Measurements from ENCODE around the gene PIBF1.
"Not testable (repeated sequence)": the region's sequence is repeated elsewhere in the genome, so short reads cannot be mapped to it uniquely, and the experiment has no call there.

Gene PIBF1

DNA sequence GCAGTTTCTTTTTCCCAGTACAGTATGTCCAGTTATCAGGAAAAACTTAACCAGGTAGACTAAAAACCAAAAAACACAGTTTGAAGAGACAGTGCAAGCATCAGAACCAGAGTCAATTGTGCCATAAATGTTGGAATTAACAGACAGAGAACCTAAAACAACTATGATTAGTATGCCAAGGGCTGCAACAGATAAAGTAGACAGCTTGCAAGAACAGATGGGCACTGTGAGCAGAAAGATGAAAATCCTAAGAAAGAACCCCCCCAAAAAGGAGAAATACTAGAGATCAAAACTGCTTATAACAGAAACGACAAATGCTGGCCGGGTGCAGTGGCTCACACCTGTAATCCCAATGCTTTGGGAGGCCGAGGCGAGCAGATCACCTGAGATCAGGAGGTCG lies 229.8 kb downstream of the PIBF1 start:
- no peak for DNase-seq (ENCODE audit: low spot score)

DNA sequence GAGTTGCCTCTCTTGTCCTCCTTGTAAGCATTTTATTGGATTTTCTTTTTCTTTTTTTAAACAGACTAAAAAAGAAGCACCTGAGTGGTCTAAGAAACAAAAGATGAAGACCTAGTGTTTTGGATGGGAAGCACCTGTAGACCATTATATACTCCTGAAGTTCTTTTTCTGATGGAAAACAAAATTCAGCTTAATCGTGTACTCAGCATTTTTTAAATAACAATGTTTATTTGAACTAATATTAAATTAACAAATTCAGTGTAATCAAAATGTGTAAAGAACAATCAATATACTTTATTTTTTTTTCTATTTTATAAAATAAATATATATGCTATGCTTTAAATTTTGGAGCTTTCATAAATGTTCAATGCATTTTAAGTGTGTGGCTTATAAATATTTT lies 233.9 kb downstream of the PIBF1 start:
- DNase-seq (ENCODE audit: low spot score), result no peak

DNA sequence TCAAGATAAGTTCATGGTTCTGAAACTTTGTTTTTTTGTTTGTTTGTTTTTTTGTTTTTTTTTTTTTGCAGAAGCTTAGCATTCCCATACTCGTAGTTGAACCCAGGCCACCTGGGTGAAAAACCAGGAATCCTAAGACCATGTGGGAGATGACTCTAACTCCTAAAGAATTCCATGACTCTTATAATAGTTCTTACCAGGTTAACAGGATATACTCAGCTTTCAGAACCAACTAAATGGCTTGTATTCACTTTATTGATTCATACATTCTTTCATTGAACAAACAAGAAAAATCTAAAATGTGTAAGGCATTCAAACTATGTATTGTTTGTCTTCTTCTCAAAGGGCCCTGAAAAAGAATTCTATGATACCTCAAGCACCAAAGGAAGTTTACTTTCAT lies 236.4 kb downstream of the PIBF1 start:
- no peak for DNase-seq (ENCODE audit: low spot score)

DNA sequence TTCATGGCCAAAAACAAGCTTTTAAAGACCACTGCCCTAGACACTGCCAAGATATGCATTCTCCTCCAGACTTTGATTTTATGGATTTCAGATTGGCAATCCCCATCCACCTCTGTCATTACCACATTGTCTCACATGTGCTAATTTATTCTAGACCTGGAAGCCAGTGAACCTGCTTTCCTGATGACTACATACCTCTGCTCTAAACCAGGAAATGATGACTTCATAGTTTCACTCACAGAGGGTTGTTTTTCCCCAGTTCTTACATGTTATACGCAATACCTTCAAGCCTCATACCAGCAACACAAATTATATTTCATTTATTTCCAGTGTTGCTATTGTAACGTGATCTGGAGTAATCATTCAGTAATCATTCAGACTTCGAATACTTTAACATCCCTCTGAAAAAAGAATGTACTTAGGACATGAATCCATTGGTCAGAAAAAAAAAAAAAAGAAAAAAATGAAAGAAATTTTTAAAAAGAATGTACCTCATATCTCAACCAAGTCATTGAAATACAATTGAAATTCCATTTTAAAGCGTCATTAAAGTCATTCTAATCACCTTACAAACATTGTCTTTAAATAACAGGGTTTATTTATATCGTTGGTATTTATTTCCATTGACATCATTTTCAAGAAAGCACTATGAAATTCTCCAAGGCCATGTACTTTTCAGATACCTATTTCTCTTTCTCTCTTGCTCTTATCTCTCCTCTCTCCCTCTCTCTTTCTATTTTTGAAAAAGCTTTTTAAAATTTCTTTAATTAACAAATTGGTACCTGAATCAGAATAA lies 243.5 kb downstream of the PIBF1 start:
- no peak for DNase-seq (ENCODE audit: low spot score)

DNA sequence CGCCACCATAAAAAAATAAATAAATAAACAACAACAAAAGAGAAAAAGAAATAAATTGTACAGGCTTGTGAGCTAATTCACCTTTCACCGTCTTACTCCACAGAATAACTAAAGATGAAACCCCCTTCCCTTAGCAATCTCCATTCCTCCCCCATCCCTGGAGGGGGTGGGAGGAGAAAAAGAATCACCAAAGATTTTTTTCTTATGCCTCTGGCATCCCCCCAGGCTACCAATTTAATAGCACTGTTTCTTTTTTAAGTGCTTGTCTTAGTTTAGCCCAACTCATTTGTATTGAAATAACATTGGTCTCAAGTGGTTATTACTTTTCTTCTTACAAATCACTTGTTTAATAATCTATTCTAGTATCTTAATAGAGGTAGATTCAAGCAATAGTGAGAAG lies 253.0 kb downstream of the PIBF1 start:
- no peak for DNase-seq (ENCODE audit: low spot score)

DNA sequence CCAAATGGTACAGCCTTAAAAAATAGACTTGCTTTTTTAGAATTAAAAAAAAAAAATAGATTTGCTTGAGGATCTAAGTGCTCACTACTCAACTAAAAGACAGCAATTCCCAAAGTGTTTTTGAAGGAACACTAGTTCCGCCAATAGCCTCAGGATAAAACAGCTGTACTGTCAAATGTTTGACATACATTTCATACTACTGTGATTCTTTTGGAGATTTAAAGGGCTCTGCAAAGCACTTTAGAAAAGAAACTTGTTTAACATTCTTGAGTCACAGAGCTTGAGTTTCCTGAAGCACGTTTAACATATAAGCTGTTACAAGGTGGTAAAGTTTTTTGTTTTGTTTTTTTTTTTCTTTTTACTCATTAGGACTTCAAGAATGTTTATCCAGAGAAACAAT lies 253.7 kb downstream of the PIBF1 start:
- DNase-seq (ENCODE audit: low spot score), result no peak

DNA sequence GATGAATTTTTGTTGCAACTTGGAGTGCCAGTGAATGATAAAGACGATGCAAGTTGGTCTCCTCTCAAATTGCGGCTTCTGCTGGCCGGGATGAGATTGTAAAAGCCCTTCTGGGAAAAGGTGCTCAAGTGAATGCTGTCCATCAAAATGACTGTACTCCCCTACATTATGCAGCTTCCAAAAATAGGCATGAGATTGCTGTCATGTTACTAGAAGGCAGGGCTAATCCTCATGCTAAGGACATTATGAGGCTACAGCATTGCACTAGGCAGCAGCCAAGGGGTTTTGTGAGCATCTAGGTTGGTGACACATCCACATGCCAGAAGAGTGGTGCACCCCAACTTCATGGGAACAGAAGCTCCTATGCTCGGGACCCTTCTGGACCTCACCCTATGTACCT lies 254.6 kb downstream of the PIBF1 start:
- DNase-seq (ENCODE audit: low spot score), result no peak

DNA sequence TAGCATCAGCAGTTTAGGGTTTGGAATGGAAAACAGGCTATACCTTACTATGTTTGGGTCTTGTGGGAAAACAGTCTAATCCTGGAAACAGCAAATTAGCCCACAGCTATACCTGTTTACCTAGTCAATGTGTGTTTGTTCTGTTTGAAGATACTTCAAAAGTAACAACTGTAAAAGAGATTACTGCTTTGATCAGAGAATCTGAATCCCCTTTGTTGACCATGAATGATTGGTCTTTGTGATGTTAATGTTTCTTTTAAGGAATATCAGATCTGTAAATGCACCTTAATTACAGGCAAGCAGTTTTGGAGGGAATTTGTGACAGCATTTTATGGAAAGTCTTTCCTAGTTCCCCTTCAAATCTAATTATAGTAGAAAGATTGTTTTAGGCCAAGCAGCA lies 256.1 kb downstream of the PIBF1 start:
- DNase-seq (ENCODE audit: low spot score), result no peak

DNA sequence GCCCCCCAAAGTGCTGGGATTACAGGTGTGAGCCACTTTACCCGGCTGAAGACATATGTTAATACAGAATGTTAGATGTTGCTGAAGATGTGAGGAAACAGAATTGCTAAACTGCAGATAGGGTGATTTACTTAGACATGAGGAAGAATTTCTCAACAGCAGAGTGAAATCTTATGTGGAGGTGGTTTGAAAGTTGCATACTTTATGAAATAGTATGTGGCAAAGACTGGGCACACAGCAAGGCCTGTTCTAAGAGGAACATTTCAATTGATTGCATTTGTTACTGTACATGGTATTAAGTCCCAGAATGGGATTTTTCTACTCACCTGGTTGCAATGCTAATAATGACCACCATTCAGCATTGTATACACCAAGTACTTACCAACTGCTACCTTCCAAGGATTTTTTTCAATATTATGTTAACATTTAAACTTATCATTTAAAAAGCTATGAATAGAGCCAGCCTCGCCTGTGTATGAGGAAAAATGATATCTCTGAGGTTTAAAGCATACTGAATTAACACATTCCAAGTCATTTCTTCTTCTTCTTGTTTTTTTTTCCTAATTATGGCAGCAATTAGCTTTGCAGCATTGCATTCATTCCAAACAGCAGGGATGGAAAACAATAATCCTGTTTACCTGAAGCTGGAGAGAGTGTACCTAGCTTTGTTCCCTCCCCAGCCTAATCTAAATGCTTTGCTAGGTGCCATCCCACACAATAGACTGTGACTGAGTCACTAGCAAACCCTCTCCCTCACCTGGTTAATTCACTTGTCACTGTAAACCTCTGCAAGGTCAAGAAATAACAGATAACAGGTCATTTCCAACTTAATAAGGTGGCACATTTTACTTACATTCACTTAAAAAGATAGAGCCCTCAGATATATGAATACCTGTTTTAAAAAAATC lies 257.5 kb downstream of the PIBF1 start:
- DNase-seq (ENCODE audit: low spot score), result no peak

DNA sequence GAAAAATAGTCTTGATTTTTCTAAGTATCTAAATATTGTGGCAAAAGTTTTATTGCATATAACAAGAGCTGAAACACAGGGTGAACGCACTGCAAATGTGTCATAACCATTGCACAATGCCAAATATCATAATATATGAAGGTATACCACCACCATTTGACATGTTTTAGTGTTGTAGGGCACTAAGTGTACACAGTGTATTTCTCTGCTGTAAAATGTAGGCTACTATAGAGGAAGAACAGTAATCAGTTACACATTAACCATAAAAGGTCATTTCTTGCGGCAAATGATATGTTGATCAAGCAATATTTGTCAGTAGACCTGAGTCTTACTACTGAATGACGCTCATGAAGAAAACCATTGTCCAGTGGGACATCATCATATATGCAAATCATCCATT lies 258.6 kb downstream of the PIBF1 start:
- DNase-seq (ENCODE audit: low spot score), result no peak

DNA sequence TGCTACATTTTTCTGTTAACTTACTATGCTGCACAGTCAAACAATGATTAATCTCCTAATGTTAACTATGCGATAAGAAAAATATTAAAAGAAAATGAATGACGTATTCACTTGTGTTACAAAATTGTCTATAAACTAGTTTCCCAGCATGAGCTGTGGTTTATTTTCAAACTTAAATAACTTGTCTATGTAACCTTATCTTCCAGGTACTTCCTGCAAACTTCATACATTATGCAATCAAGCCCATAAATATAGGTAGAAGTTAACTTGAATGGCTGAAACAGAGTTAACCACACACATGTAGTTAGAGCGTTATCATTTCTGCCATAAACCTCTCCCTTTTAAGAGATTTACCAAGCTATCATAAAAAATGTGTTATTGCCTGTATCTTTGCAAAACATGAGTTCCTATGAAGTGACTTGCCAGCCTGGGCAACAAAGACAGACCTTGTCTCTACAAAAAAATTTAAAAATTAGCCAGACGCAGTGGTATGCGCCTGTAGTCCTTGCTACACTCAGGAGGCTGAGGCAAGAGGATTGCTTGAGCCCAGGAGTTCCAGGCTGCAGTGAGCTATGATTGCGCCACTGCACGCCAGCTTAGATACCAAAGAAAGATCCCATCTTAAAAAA lies 259.1 kb downstream of the PIBF1 start:
- no peak for DNase-seq (ENCODE audit: low spot score)

DNA sequence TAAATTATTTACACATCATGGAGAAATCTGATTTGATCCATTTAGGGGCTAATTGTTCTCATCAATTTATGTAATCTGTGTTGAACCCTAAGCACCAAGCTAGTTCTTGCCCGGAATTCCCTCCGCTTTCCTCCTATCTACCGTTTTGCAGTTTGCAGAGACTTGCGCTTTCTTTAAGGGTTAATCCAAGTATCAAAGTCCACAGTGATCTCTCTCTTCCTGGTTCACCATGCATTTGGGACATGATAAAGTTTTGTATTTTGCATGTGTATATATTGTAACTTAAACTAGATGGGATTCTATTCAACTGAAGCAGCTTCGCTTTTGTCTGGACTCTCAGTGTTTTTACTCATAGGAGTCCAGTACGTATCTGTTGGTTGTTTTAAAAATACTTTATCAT lies 263.1 kb downstream of the PIBF1 start:
- no peak for DNase-seq (ENCODE audit: low spot score)

DNA sequence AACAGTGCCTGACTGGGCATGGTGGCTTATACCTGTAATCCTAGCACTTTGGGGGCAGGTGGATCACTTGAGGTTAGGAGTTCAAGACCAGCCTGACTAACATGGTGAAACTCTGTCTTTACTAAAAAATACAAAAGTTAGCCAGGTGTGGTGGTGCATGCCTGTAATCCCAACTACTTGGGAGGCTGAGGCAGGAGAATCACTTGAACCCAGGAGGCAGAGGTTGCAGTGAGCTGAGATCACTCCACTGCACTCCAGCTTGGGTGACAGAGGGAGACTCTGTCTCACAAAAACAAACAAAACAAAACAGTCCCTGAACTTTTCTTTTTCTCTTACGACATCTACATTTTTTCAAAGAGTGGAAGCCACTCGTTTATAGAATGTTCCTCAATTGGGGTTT lies 266.7 kb downstream of the PIBF1 start:
- DNase-seq (ENCODE audit: low spot score), result not testable (repeated sequence)

DNA sequence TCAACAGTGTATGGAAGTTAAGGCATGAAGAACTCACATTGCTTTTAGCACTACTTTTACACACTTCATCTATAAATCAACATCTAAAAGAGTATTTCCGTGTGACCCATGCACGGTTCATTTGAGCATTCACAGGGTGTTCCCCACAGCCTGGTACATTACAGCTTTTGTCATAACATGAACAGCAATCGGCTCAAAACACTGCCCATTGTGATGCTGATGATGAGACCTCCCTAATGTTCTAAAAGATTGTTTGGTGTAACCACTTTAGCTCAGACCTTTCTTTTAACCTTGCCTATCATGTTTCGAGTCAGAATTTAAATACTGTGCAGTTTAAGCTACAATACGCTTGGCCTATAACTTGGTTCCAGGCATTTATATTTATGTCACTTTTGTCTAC lies 272.8 kb downstream of the PIBF1 start:
- no peak for DNase-seq (ENCODE audit: low spot score)

DNA sequence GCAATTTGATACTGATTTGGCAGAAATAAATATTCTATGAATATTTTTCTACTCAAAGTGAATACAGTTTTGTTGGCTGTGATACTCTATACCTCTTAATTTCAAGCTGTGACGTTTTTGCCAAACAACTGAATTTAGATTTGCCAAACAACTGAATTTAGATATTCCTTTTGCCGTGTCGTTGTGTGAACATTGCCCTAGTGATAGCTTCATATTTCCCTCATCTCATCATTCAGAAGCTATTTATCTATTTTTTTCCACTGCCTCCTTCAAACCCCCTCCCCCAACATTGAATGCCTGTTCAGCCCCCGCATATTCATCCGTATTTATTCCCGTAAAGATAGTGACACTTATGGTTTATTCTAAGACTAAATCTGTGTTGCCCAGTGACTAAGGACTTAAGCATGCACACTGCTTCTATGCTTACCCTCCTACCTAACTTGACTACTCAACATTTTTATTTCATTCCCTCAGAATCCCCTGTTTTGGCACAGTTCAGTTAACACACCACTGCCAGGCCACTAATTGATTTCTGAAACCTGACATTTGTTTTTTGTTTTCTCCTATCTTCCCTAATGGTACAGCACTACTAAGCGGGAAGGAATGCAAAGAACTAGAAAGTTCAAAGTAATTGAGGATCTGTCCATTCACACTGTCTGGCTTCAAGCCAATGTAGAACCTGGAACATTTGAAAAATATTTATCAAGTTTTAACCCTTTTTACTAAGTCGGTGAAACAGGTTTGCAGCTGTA lies 274.1 kb downstream of the PIBF1 start:
- no peak for DNase-seq (ENCODE audit: low spot score)

DNA sequence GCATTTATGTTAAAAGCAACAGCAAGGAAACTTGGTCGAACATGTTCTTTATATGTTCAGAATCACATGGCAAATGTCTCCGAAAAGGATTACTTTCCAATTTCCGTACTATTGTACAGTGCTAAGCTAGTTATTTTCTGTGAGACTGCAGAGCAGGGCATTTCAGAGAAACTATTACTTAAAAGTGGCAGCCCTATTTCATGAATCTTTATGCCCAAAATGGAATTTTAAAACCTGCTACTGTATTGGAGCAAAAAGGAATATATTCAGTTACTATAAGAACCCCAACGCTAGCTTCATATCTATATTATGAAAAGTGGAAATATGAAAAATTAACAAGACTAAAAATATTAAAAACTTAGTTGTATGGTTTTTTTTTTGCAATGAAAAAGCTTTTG lies 274.6 kb downstream of the PIBF1 start:
- DNase-seq (ENCODE audit: low spot score), result no peak

DNA sequence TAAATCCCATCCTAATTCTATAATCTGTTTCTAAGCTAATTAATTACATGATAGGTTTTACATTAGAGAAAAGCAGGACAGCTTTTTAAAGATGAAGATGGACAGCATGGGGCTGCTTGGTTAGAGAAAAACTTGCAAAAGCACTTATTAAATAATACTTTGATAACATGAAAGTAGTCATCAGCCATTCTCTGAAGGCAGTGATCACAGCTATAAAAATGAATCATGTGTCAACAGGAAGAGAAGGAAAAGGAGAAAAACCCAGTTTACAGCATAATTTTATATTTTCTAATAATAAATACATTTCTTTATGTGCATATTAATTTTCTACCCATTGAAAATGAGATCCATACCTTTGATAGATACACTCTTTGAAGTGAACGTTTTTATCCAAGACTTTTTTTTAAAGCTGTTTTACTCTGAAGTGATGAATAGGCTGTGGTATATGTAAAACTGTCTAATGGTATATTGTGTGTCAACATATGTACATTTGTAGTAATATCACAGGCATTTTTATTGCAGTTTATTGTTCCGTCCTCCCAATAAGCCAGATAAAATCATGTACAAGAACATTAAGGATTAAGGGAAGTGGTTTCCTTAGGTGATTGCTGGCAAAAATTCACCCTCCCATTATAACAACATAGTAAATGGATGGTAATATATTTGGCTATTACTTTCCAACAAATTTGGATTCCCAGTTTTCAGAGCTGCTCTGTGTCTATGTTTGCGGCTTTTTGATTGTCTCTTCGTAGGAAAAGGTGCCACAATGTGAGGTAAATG lies 275.5 kb downstream of the PIBF1 start:
- no peak for DNase-seq (ENCODE audit: low spot score)

DNA sequence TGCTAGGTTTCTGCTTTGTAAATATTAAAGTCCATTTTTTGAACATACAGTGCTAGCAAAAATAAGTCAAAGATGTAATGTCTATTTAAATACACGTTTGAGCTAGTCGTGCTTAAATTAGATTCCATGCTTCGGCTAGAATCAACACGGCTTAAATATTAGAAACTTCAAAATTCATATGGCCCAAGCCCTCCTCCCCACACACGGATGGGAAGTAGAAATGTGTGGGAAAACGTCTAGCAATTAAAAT lies 276.1 kb downstream of the PIBF1 start:
- DNase-seq (ENCODE audit: low spot score), result no peak

DNA sequence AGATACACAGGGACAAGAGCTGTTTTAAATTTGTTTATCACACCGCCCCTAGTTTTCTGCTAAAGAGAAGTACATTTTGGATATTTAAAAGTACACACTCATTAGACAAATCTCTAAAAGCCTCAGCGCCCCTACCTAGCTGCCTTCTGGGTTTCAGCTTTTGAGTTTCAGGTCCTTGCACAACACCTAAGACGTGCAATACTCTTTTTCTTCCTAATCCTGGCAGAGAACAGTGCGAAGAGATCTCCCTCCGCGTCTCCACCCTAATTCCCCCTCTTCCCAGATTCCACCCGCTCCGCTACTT lies 276.5 kb downstream of the PIBF1 start:
- DNase-seq (ENCODE audit: low spot score), result no peak

DNA sequence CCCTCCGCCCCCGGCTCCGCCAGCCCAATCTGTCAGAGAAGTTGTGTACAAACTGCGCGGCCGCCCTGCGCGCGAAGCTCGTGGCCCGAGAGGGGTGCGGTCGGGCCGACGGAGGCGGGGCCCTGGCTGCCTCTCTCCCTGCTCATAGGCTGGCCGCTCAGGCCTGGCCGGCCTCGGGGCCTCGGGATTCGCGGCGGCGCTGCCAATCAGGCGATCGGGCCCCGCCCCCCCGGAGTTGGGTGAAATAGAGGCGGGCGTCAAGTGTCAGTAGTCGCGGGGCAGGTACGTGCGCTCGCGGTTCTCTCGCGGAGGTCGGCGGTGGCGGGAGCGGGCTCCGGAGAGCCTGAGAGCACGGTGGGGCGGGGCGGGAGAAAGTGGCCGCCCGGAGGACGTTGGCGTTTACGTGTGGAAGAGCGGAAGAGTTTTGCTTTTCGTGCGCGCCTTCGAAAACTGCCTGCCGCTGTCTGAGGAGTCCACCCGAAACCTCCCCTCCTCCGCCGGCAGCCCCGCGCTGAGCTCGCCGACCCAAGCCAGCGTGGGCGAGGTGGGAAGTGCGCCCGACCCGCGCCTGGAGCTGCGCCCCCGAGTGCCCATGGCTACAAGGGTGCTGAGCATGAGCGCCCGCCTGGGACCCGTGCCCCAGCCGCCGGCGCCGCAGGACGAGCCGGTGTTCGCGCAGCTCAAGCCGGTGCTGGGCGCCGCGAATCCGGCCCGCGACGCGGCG lies 277.0 kb downstream of the PIBF1 start, which contains the start of gene KLF5:
TSS of gene KLF5 (plus strand) at position 270 of the 724 bp plus-strand sequence. CDS start at position 593, 323 bp downstream.
- peak; percentile 94 for DNase-seq (ENCODE audit: low spot score)

Data from CD4-positive, alpha-beta T cell treated with Interleukin-15 for 4 hours (primary cell).